GM15510 (cell line): ENCODE results near the gene SGTB.

Experiments
- POLR2A ChIP-seq: IDR thresholded peaks from 3 replicates; pipeline ENCODE4 v1.6.1; 2011; ENCODE audit warnings: borderline replicate concordance; ENCODE audit not compliant: insufficient read length; ENCODE audit errors: extremely low read depth

Gene SGTB

DNA sequence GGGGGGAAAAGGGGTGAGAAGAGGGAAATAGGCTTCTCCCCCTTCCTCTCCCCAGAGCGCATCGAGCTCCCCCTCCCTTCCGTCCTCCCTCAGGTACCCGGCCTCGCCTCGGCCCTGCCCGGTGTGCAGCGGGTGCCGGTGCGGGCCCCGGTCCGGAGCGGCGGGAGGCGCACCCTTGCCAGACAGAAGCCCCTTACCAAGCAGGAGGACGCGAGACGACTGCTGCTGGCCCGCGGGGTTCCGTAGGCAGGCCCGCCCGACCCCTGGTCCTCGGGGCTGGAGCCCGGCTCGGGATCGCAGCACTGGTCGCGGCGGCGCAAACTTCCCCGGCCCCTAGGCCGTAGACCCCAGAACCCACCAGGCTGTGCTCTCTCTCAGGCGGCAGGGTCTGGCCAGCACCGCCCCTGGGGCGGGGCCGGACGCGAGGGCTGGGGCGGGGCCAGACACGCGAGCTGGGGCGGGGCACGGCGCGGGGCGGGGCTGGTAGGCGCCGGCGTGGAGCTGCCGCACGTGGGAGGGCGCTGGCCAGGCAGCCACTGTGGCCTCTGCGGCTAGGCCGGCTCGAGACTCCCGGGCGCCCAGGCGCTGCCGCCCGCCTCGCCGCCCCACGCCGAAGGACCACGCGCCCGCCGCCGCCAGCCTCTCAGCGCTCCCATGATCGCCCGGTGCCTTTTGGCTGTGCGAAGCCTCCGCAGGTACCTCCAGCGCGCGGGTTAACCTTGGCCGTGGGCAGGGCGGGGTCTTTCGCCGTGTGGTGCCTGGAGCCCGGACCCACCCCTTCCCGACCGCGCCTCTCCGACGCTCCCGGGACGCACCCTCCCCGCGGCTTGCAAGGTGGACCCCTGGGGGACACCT lies at the start of gene SGTB, which contains the start of gene NLN:
Gene SGTB, minus strand, starts transcription at position 390 of the 855 bp plus-strand sequence. CDS start 1,302 bp downstream, outside the sequence.
Gene NLN, plus strand, starts transcription at position 486 of the 855 bp plus-strand sequence. Its CDS starts 169 bp downstream, at position 655.
- TF ChIP-seq POLR2A, result peak; percentile 77

- TF ChIP-seq POLR2A, result no peak
Observed at GRCh38 chr5:65771266-65771665, 49.4 kb upstream of the SGTB start.

- TF ChIP-seq POLR2A, result no peak
Observed at GRCh38 chr5:65769539-65769938, 47.6 kb upstream of the SGTB start.

GRCh38 chr5:65768723-65769346 lies 46.9 kb upstream of the SGTB start:
- no peak for TF ChIP-seq POLR2A

DNA sequence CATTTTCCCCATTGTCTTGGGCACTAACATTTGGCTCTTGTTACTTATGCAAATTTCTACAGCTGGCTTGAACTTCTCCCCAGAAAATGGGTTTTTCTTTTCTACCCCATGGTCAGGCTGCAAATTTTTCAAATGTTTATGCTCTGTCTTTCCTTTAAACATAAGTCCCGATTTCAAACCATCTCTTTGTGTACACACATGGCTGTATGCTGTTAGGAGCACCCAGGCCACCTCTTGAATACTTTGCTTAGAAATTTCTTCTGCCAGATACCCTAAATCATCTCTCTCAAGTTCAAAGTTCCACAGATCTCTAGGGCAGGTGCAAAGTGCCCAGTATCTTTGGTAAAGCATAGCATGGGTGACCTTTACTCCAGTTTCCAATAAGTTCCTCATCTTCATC lies 45.7 kb upstream of the SGTB start:
- TF ChIP-seq POLR2A, result no peak

GRCh38 chr5:65766781-65767180 lies 44.9 kb upstream of the SGTB start:
- no peak for TF ChIP-seq POLR2A

GRCh38 chr5:65766175-65766574 lies 44.3 kb upstream of the SGTB start:
- no peak for TF ChIP-seq POLR2A

DNA sequence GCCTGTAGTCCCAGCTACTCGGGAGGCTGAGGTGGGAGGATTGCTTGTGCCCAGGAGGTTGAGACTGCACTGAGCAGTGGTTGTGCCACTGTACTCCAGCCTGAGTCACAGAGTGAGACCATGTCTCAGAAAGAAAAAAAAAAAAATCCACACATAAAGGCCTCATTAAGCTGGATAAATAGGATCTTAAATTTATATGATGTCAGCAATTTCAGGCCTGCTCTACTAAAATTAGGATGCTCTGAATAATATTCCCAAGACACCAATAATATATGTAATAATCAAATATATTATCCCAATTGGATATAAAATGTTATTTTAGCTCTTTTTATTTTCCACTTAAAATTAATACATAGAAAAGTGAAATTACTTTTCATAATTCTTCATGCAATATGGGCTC lies 43.7 kb upstream of the SGTB start:
- no peak for TF ChIP-seq POLR2A

DNA sequence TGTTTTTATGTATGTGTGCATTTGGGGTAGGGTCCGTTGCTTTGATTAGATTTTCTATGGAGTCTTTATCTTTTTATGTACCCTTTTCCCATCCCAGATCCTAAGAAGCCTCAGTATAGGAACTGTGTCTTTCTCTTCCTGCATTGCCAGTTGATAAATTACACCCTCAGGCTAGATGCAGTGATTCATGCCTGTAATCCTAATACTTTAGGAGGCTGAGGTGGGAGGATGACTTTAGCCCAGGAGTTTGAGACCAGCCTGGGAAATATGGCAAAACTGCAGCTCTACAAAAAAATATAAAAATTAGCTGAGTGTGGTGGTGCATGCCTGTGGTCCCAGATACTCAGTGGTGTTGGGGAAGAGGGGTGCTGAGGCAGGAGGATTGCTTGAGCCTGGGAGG lies 40.3 kb upstream of the SGTB start:
- TF ChIP-seq POLR2A, result no peak

DNA sequence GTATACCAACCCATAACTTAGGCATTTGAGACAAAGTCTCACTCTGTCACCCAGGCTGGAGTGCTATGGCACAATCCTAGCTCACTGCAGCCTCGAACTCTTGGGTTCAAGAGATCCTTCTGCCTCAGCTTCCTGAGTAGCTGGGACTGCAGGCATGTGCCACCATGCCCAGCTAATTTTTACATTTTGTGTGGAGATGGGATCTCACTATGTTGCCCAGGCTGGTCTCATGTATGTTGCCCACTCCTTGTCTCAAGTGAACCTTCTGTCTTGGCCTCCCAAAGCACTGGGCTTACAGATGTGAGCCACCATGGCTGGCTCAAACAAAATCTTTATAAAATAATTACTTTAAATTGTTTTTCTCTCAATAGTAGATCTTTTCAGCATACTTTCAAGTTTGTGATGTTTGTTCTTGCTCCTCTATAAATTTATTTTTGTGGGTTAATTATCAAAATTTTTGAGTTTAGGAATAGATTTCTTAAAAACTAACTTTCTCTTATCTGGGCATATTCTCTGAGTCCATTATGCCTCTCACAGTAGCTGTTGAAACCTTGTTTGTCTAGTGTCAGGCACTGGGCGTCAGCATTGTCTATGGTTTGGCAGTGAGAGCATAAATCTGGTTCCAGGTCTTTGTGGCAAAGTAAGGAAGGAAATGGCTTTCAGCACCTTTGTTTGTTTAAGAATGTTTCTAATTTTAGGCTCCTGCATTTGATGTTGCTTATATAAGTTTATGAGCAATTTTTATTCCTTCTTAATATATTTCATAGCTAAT lies 38.8 kb upstream of the SGTB start:
- TF ChIP-seq POLR2A, result no peak

GRCh38 chr5:65758546-65759144 lies 36.7 kb upstream of the SGTB start:
- no peak for TF ChIP-seq POLR2A

DNA sequence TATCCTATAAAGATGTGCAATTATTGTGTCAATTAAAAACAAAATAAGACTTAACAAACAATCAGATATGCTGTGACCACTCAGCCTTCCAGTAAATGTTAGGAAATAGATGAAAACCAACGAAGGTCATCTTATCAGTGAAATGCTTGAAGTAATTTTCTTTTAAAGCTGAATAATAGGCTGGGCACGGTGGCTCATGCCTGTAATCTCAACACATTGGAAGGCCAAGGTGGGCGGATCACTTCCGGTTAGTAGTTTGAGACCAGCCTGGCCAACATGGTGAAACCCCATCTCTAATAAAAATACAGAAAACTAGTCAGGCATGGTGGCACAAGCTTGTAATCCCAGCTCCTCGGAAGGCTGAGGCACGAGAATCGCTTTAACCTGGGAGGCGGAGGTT lies 31.3 kb upstream of the SGTB start:
- TF ChIP-seq POLR2A, result no peak

GRCh38 chr5:65750938-65751337 lies 29.0 kb upstream of the SGTB start:
- TF ChIP-seq POLR2A, result no peak

- no peak for TF ChIP-seq POLR2A
Observed at GRCh38 chr5:65749956-65750355, 28.0 kb upstream of the SGTB start.
